ENCODE measurements around the gene C10orf90.

Gene C10orf90

DNA sequence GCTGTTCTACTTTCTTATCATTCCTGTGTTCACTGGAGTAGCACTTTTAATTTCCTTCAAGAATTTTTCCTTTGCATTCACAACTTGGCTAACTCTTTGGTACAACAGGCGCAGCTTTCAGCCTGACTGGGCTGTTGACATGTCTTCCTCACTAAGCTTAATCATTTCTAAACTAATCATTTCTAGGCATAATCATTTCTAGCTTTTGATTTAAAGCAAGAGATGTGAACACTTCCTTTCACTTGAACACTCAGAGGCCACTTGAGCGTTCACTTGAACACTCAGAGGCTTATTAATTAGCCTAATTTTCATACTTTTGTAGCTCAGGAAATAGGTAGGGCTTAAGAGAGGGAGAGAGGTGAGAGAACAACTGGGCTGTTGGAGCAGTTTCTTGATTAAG lies 15.9 kb downstream of the C10orf90 start:
- H3K27me3 ChIP-seq (ENCODE audit: control insufficient read depth, insufficient read depth, low read length) = no peaks in the 10 kb centered on the region
- no peak overlapping the region for H3K4me3 ChIP-seq (ENCODE audit: low read length)
- no peaks in the 10 kb centered on the region for H3K4me1 ChIP-seq (ENCODE audit: control insufficient read depth, insufficient read depth, low read length)
- no peaks in the 10 kb centered on the region for H3K36me3 ChIP-seq (ENCODE audit: control insufficient read depth, insufficient read depth, low read length)
- H3K9ac ChIP-seq (ENCODE audit: low read length) = no peak overlapping the region
- H3K9me3 ChIP-seq (ENCODE audit: control insufficient read depth, low read length) = no peaks in the 10 kb centered on the region

DNA sequence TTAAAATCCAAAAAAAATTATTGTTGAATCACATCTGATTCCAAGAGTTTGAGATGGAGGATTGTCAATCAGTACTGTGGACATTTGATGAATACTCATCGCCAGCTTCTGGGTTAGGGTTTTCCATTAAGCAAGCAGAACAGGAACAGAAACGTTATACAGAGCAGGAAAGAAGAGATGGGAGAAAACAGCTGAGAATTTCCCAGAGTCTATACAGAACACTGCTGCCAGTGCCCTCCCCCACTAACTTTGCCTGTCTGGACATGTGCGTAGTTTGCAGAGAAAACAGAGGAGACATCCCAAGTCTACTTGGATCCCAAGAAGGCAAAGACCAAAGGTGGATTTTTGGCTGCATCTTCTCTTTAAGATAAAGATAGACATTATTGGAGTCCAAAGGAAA lies 19.0 kb downstream of the C10orf90 start:
- no peak overlapping the region for H3K9ac ChIP-seq (ENCODE audit: low read length)
- no peak overlapping the region for H3K4me3 ChIP-seq (ENCODE audit: low read length)
- no peaks in the 10 kb centered on the region for H3K27me3 ChIP-seq (ENCODE audit: control insufficient read depth, insufficient read depth, low read length)
- no peaks in the 10 kb centered on the region for H3K36me3 ChIP-seq (ENCODE audit: control insufficient read depth, insufficient read depth, low read length)
- no peaks in the 10 kb centered on the region for H3K9me3 ChIP-seq (ENCODE audit: control insufficient read depth, low read length)
- no peaks in the 10 kb centered on the region for H3K4me1 ChIP-seq (ENCODE audit: control insufficient read depth, insufficient read depth, low read length)

DNA sequence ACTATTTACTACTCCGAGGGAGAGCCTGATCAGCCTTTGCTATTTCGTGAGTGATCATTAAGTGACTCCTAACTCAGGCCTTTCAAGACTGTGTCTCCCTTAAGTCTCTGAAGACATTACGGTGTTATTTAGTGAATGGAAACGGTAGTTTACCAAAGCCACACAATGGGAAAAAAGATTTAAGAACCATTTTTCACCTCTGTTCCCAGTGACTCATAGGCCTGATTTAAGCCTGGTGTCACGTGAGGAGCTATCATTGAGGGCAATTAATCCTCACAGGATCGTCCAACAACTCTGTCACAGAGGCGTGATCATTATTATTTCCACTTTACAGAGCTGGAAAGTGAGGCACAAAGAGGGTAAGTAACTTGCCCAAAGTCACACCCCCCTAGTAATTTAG lies 20.3 kb downstream of the C10orf90 start:
- Histone ChIP-seq H3K9ac (ENCODE audit: low read length) (no peak overlapping the region), H3K4me1 (ENCODE audit: control insufficient read depth, insufficient read depth, low read length) (no peaks in the 10 kb centered on the region), H3K36me3 (ENCODE audit: control insufficient read depth, insufficient read depth, low read length) (no peaks in the 10 kb centered on the region), H3K4me3 (ENCODE audit: low read length) (no peak overlapping the region), H3K27me3 (ENCODE audit: control insufficient read depth, insufficient read depth, low read length) (no peaks in the 10 kb centered on the region), H3K9me3 (ENCODE audit: control insufficient read depth, low read length) (no peaks in the 10 kb centered on the region)

DNA sequence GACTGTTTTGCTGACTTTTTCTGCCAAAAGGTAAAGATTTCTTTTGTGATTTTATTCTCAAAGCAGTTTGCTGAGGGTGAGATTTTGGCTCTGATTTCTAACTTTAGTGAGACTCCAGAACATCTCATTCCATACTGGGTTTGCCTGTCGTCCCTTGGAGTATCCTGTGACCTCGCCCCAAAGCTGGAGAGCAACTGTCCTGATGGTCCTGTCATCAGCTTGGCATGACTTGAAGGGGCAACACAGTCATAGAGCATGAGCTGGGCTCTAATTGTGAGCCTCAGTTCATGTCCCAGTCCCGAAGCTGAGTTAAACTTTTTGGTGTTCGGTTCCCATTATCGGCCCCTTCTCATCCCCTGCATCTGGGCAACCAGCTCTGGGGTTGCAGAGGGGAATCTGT lies 23.4 kb downstream of the C10orf90 start:
- Histone ChIP-seq H3K4me1 (ENCODE audit: control insufficient read depth, insufficient read depth, low read length) (no peaks in the 10 kb centered on the region), H3K9ac (ENCODE audit: low read length) (no peak overlapping the region), H3K4me3 (ENCODE audit: low read length) (no peak overlapping the region), H3K27me3 (ENCODE audit: control insufficient read depth, insufficient read depth, low read length) (no peaks in the 10 kb centered on the region), H3K9me3 (ENCODE audit: control insufficient read depth, low read length) (no peaks in the 10 kb centered on the region), H3K36me3 (ENCODE audit: control insufficient read depth, insufficient read depth, low read length) (no peaks in the 10 kb centered on the region)

DNA sequence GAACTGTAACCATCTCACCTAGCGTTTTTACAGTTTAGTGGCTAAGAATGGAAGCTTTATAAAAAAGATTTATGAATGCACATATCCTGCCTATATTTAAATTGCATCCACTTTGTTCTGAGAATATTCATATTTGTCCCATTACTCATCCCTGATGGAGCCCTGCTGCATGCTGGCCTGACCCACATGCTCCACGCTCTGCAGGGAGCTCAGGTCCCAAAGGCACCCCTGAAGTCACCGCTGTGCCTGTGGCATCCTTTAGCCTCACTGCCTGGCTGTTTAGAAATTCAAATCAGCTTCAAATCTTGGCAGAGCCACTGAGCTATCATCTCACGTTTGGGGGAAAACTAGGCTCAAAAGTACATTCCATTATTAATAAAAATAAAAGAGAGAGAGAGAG lies 24.4 kb downstream of the C10orf90 start:
- Histone ChIP-seq H3K4me1 (ENCODE audit: control insufficient read depth, insufficient read depth, low read length) (no peaks in the 10 kb centered on the region), H3K27me3 (ENCODE audit: control insufficient read depth, insufficient read depth, low read length) (no peaks in the 10 kb centered on the region), H3K9me3 (ENCODE audit: control insufficient read depth, low read length) (no peaks in the 10 kb centered on the region), H3K9ac (ENCODE audit: low read length) (no peak overlapping the region), H3K36me3 (ENCODE audit: control insufficient read depth, insufficient read depth, low read length) (no peaks in the 10 kb centered on the region), H3K4me3 (ENCODE audit: low read length) (no peak overlapping the region)

DNA sequence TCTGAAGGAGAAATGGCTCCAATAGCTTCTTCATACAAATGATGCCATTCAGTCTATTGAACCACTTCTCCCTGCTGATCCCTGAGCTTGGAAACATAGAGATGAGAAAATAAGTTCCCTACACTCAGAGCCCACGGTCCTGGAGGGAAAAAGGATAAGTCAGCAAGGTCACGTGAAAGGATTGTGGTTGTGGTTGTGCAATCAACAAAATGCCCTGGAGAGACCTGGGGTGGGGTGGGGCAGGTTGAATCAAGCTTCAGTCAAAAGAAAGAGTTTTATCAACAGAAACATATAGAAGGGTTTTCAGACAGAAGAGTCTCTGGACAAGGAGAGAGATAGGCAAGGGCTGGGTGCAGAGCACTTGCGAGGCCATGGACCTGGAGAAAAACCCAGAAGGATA lies 30.1 kb downstream of the C10orf90 start:
- Histone ChIP-seq H3K9me3 (ENCODE audit: control insufficient read depth, low read length) (no peaks in the 10 kb centered on the region), H3K4me3 (ENCODE audit: low read length) (no peak overlapping the region), H3K9ac (ENCODE audit: low read length) (no peak overlapping the region), H3K4me1 (ENCODE audit: control insufficient read depth, insufficient read depth, low read length) (no peaks in the 10 kb centered on the region), H3K36me3 (ENCODE audit: control insufficient read depth, insufficient read depth, low read length) (no peaks in the 10 kb centered on the region), H3K27me3 (ENCODE audit: control insufficient read depth, insufficient read depth, low read length) (no peaks in the 10 kb centered on the region)

DNA sequence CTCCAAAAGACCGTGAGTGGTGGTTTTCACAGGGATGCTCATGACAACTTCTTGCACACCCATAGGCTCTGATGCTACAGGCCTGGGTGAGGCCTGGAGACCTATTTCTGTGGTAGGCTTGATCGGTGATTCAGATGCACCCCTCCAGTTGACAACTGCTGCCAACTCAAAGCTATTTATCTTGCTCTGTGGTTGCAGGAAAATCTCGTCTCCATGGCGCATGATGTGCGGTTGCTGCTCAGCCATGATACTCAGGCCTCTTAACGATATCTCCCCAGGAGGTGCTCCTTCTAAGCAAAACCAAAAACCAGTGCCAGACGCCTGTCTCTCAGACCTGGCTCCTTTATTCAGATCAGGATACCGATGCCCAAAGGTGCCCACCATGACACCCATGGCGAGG lies 31.4 kb downstream of the C10orf90 start:
- H3K9me3 ChIP-seq (ENCODE audit: control insufficient read depth, low read length) = no peaks in the 10 kb centered on the region
- no peaks in the 10 kb centered on the region for H3K27me3 ChIP-seq (ENCODE audit: control insufficient read depth, insufficient read depth, low read length)
- no peak overlapping the region for H3K4me3 ChIP-seq (ENCODE audit: low read length)
- H3K4me1 ChIP-seq (ENCODE audit: control insufficient read depth, insufficient read depth, low read length) = no peaks in the 10 kb centered on the region
- H3K9ac ChIP-seq (ENCODE audit: low read length) = no peak overlapping the region
- H3K36me3 ChIP-seq (ENCODE audit: control insufficient read depth, insufficient read depth, low read length) = no peaks in the 10 kb centered on the region

DNA sequence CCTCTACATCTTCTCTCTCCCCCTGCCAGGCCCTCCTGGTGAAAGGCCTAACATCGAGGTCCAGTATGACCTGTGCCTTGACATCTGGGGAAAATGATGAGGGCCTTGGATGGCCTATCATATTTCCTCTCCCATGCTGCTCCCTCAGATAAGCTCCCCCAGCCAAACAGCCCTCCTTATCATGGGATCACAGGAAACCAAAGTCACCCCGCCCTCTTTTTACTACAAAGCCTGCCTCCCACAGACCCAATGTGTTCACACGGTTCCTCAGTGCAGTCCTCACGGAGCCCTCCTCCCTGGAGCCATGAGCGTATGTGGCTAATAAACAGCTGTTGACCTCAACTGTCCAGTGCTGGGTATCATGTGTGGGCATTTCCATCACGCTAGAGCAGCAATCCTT lies 32.0 kb downstream of the C10orf90 start:
- Histone ChIP-seq H3K27me3 (ENCODE audit: control insufficient read depth, insufficient read depth, low read length) (no peaks in the 10 kb centered on the region), H3K36me3 (ENCODE audit: control insufficient read depth, insufficient read depth, low read length) (no peaks in the 10 kb centered on the region), H3K9me3 (ENCODE audit: control insufficient read depth, low read length) (no peaks in the 10 kb centered on the region), H3K4me1 (ENCODE audit: control insufficient read depth, insufficient read depth, low read length) (no peaks in the 10 kb centered on the region), H3K9ac (ENCODE audit: low read length) (no peak overlapping the region), H3K4me3 (ENCODE audit: low read length) (no peak overlapping the region)

DNA sequence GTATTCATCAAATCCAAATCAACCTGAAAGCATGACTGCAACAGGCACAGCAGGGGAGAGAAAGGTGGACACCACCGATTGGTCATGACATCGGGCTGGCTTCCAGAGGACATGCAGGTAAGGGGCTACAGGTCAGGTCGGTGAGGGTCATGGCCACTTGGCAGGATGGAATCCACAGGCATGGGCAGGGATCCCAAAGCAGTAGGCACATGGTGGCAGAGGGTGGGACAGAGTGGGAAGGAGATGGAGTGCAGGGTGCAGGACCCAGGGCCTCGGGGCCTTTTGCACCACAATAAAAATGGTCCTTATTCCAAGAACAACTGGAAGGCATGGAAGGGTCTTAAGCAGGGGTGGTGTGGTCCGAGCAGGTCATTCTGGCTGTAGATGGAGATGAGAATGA lies 33.0 kb downstream of the C10orf90 start:
- Histone ChIP-seq H3K4me3 (ENCODE audit: low read length) (no peak overlapping the region), H3K36me3 (ENCODE audit: control insufficient read depth, insufficient read depth, low read length) (no peaks in the 10 kb centered on the region), H3K4me1 (ENCODE audit: control insufficient read depth, insufficient read depth, low read length) (no peaks in the 10 kb centered on the region), H3K9ac (ENCODE audit: low read length) (no peak overlapping the region), H3K9me3 (ENCODE audit: control insufficient read depth, low read length) (no peaks in the 10 kb centered on the region), H3K27me3 (ENCODE audit: control insufficient read depth, insufficient read depth, low read length) (no peaks in the 10 kb centered on the region)

DNA sequence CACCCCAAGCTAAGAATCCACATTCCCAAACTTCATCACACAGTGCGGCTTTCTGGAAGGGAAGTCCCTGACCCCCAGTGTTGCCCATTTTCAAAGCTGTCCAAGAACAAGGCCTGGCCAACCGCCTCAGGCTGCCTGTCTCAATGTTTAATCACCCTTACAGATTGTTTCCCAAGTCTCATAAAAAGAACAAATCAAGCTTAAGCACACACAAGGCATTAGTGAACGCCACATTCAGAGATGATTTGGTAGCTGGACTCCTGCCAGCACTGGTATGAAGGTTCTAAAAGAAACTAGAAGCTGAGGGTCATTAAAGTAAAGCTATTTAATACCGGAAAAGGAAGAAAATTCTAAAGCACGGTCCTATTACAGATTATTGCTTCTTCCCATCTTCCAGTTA lies 35.6 kb downstream of the C10orf90 start:
- H3K9ac ChIP-seq (ENCODE audit: low read length) = no peak overlapping the region
- no peaks in the 10 kb centered on the region for H3K36me3 ChIP-seq (ENCODE audit: control insufficient read depth, insufficient read depth, low read length)
- no peak overlapping the region for H3K4me3 ChIP-seq (ENCODE audit: low read length)
- no peaks in the 10 kb centered on the region for H3K4me1 ChIP-seq (ENCODE audit: control insufficient read depth, insufficient read depth, low read length)
- H3K9me3 ChIP-seq (ENCODE audit: control insufficient read depth, low read length) = no peaks in the 10 kb centered on the region
- no peaks in the 10 kb centered on the region for H3K27me3 ChIP-seq (ENCODE audit: control insufficient read depth, insufficient read depth, low read length)

DNA sequence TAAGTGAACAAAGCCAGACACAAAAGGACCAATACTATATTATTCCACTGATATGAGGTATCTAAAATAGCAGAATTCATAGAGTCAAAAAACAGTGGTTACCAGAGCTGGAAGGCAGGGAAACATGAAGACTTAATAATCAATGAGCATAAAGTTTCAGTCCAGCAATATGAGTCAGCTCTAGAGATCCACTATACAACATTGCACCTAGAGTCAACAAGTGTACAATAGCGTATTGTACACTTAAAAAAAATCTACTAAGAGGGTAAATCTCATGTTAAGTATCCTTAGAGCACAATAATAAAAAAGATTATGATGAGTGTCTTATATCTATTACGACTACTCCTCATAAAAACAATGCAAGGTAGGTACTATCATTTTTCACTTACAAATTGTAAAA lies 36.1 kb downstream of the C10orf90 start:
- H3K27me3 ChIP-seq (ENCODE audit: control insufficient read depth, insufficient read depth, low read length) = no peaks in the 10 kb centered on the region
- no peak overlapping the region for H3K4me3 ChIP-seq (ENCODE audit: low read length)
- no peaks in the 10 kb centered on the region for H3K9me3 ChIP-seq (ENCODE audit: control insufficient read depth, low read length)
- H3K9ac ChIP-seq (ENCODE audit: low read length) = no peak overlapping the region
- no peaks in the 10 kb centered on the region for H3K36me3 ChIP-seq (ENCODE audit: control insufficient read depth, insufficient read depth, low read length)
- no peaks in the 10 kb centered on the region for H3K4me1 ChIP-seq (ENCODE audit: control insufficient read depth, insufficient read depth, low read length)

DNA sequence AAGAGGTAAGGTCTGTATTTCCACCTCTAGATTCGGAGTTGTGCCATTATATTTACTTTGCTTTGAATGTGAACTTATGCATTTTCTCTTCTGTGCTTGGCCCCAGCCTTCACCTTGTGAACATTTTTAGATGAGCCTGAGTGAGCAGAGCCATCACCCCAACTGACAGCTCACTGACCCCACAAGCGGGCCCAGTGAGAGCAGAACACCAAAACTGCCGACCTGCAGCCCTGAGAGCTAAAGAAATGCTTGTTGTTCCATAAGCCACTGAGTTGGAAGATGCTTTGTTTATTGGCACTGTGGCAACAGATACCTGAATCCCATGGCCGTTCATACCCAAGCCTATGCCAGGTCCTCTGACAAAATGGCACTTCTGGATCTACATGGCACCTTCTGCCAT lies 37.8 kb downstream of the C10orf90 start:
- H3K9ac ChIP-seq (ENCODE audit: low read length) = no peak overlapping the region
- H3K27me3 ChIP-seq (ENCODE audit: control insufficient read depth, insufficient read depth, low read length) = no peaks in the 10 kb centered on the region
- H3K36me3 ChIP-seq (ENCODE audit: control insufficient read depth, insufficient read depth, low read length) = no peaks in the 10 kb centered on the region
- H3K4me3 ChIP-seq (ENCODE audit: low read length) = no peak overlapping the region
- no peaks in the 10 kb centered on the region for H3K4me1 ChIP-seq (ENCODE audit: control insufficient read depth, insufficient read depth, low read length)
- H3K9me3 ChIP-seq (ENCODE audit: control insufficient read depth, low read length) = no peaks in the 10 kb centered on the region

DNA sequence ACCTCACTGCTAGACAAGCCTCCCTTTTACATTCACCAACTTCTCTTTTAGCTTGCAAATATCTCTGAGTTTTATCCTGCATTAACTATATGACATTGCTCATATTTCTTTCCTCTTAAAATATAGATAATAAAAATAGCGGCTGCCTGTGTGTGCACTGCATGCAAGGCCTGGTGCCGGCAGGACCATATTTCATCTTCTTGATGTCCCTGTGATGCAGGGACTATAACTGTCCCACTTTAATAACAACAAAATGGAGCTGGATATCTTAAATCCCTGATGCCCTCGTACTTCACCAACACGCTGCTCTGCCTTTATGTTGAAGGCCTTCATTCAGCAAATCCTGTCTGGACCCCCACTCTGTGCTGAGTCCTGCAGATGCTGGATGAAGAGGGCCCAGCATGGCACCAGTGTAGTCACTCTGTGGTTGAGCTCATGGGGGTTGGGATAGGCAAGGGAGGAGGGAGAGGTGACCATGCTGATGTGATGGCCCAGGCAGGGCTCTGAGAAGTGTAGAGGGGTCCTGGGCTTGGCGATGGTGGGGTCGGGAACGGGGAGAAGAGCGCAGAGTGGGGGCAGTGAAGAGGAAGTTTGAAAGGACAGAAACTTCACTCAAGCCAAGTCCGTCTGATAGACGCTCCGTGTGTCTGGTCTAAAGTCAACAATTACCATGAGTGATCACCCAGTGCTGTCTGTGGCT lies 40.4 kb downstream of the C10orf90 start:
- no peaks in the 10 kb centered on the region for H3K9me3 ChIP-seq (ENCODE audit: control insufficient read depth, low read length)
- H3K4me3 ChIP-seq (ENCODE audit: low read length) = no peak overlapping the region
- no peak overlapping the region for H3K9ac ChIP-seq (ENCODE audit: low read length)
- no peaks in the 10 kb centered on the region for H3K4me1 ChIP-seq (ENCODE audit: control insufficient read depth, insufficient read depth, low read length)
- H3K36me3 ChIP-seq (ENCODE audit: control insufficient read depth, insufficient read depth, low read length) = no peaks in the 10 kb centered on the region
- no peaks in the 10 kb centered on the region for H3K27me3 ChIP-seq (ENCODE audit: control insufficient read depth, insufficient read depth, low read length)

Measured in mucosa of stomach (tissue), 1 donor.